ENCODE data around the gene PPP1R18.

GRCh38 chr6:30705620-30706019 lies 19.2 kb upstream of the PPP1R18 start:
- TF ChIP-seq, protein P1, sequence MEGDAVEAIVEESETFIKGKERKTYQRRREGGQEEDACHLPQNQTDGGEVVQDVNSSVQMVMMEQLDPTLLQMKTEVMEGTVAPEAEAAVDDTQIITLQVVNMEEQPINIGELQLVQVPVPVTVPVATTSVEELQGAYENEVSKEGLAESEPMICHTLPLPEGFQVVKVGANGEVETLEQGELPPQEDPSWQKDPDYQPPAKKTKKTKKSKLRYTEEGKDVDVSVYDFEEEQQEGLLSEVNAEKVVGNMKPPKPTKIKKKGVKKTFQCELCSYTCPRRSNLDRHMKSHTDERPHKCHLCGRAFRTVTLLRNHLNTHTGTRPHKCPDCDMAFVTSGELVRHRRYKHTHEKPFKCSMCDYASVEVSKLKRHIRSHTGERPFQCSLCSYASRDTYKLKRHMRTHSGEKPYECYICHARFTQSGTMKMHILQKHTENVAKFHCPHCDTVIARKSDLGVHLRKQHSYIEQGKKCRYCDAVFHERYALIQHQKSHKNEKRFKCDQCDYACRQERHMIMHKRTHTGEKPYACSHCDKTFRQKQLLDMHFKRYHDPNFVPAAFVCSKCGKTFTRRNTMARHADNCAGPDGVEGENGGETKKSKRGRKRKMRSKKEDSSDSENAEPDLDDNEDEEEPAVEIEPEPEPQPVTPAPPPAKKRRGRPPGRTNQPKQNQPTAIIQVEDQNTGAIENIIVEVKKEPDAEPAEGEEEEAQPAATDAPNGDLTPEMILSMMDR (IDR thresholded peaks at IDR 0.05): no peak
- no peak for TF ChIP-seq POLR2A (IDR thresholded peaks at IDR 0.05)

Measured in thyroid gland (tissue), 4 donors.